Fibroblast of mammary gland (primary cell): ENCODE measurements around the gene PPM1L.

Experiments used
- DNase-seq: peaks from one replicate; pipeline ENCODE4 v3.0.0-alpha.2; 2010; ENCODE audit warnings: low read depth
- H3K4me3 ChIP-seq: 2 replicates; pipeline ENCODE4 v1.5.1; 2011; ENCODE audit warnings: low read depth, mild to moderate bottlenecking, low read length, moderate library complexity; ENCODE audit not compliant: control insufficient read depth
- CTCF ChIP-seq: conservative IDR thresholded peaks from 2 replicates; pipeline ENCODE4 v1.5.1; 2011; ENCODE audit warnings: low read depth, low read length, inconsistent platforms; ENCODE audit not compliant: control insufficient read depth, insufficient read depth

Gene PPM1L

GRCh38 chr3:160806094-160806493 lies 50.1 kb downstream of the PPM1L start:
- TF ChIP-seq CTCF, result no peak
- no peak for DNase-seq
- H3K4me3 ChIP-seq, result no peak overlapping the region

DNA sequence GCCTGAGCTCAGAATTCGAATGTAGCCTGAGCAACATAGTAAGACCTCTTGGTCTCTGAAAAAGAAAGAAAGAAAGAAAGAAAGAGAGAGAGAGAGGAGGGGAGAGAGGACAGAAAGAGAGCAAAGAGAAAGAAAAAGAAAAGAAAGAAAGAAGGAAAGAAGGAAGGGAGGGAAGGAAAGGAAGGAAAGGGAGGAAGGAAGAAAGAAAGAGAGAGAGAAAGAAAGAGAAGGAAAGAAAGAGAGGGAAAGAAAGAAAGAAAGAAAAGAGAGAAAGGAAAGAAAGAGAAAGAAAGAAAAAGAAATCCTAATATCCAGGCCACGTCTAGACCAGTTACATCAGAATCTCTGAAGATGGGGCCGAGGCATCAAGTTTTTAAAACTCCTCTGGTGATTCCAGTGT lies 50.7 kb downstream of the PPM1L start:
- H3K4me3 ChIP-seq, result no peak overlapping the region
- DNase-seq, result no peak
- TF ChIP-seq CTCF, result no peak

GRCh38 chr3:160808838-160809237 lies 52.8 kb downstream of the PPM1L start:
- H3K4me3 ChIP-seq, result no peak overlapping the region
- no peak for DNase-seq
- TF ChIP-seq CTCF, result no peak

DNA sequence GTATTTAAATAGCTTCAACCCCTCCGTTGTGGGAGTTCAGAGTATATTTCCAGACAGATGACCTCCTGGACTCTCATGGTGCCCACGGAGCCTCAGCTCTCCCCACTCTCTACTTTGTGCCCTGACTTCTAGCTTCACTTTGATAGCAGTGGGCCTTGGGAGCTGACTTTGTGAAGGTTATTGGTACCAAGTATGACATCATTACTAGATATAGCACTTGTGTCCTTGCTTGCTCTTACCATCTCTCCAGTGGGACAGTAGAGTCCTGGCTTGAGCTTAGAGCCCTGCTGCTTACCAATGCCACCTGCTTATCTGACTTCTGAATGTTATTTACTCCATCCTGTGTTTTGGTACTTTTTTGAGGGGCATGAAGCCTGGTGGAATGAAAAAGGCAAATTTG lies 53.4 kb downstream of the PPM1L start:
- H3K4me3 ChIP-seq, result no peak overlapping the region
- DNase-seq, result no peak
- no peak for TF ChIP-seq CTCF

GRCh38 chr3:160810362-160811236 lies 54.6 kb downstream of the PPM1L start:
- TF ChIP-seq CTCF, result no peak
- peak; percentile 65 for DNase-seq
- H3K4me3 ChIP-seq, result no peak overlapping the region

DNA sequence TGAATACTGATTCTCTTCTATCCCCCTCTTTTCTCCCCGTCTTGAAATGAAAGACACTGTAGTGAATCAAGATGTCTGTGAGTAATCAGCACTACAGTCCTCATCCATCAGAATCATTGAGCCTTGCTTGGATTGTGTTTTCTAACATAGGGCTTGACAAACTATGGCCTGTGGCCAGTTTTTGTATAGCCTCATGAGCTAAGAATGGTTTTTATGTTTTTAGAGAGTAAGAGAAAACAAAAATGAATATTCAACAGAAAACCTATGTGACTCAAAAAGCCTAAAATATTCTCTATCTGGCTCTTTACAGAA lies 55.2 kb downstream of the PPM1L start:
- DNase-seq, result peak; percentile 27
- TF ChIP-seq CTCF, result no peak
- no peak overlapping the region for H3K4me3 ChIP-seq
